Sigmoid colon (tissue), 7 donors: ENCODE measurements around the gene ABCC4. TPM values are rescaled to one million over a fixed set of nuclear protein-coding genes. Genes with fewer than 3 reads are reported as not detected.

Experiments
- DNase-seq: peaks from one replicate; pipeline ENCODE4 v3.0.0-alpha.2; 2019
- H3K27ac ChIP-seq, 4 donors: fragments of 200-600 bp; sonication (generic); one replicate each; pipeline ENCODE4 v1.5.1; 2016 to 2019; ENCODE audit warnings: mild to moderate bottlenecking in 1 of 4
- H3K27me3 ChIP-seq, 3 donors: fragments of 200-600 bp; sonication (generic); one replicate each; pipeline ENCODE4 v1.5.1; 2019; ENCODE audit warnings: mild to moderate bottlenecking in 1 of 3
- H3K36me3 ChIP-seq, 4 donors: fragments of 200-600 bp; sonication (generic); one replicate each; pipeline ENCODE4 v1.5.1; 2016 to 2019
- H3K4me1 ChIP-seq, 4 donors: fragments of 200-600 bp; sonication (generic); one replicate each; pipeline ENCODE4 v1.5.1; 2017 to 2019
- H3K4me3 ChIP-seq, 4 donors: fragments of 200-600 bp; sonication (generic); one replicate each; pipeline ENCODE4 v1.5.1; 2017 to 2019; ENCODE audit warnings: mild to moderate bottlenecking in 2 of 4, moderate library complexity in 1 of 4
- H3K9me3 ChIP-seq, 4 donors: fragments of 200-600 bp in 3 of 4; sonication (generic) in 3 of 4; one replicate each; pipeline versions ENCODE4 v1.5.1 to v1.6.1; 2013 to 2019
- EP300 ChIP-seq, 4 donors: sonication (generic); formaldehyde crosslinking; IDR thresholded peaks; one replicate each; pipeline ENCODE4 v1.6.1; 2017; ENCODE audit warnings: antibody characterized with exemption in 4 of 4
- POLR2A ChIP-seq, 2 donors: fragments of 450-650 bp; IDR thresholded peaks; one replicate each; pipeline ENCODE4 v1.6.1; 2016; ENCODE audit warnings: antibody characterized with exemption in 2 of 2, mild to moderate bottlenecking in 2 of 2, moderate library complexity in 2 of 2
- POLR2AphosphoS5 ChIP-seq, 4 donors: sonication (generic); formaldehyde crosslinking; IDR thresholded peaks; one replicate each; pipeline ENCODE4 v1.6.1; 2017; ENCODE audit warnings: antibody characterized with exemption in 4 of 4
- WGBS, 2 donors: extraction: QIAGEN DNeasy Blood & Tissue Kit; methylation state at CpG; one replicate each; pipeline ENCODE4 v1.1.7; 2013; 5-methylcytosine and 5-hydroxymethylcytosine counted together
- intact Hi-C: fragments of 100-400 bp; cut with DNase I; formaldehyde crosslinking; loops from one replicate; pipeline ENCODE4 v1.15.1; 2023
- polyA plus RNA-seq, 3 donors: library from polyadenylated mRNA; stranded (reverse); fragments of 200-250 nt; gene quantifications; one replicate each; pipeline ENCODE4 v1.2.3, GENCODE V29; 2013
- total RNA-seq, 4 donors: library from RNA; depleted of rRNA; stranded (reverse); fragments of >200 nt; gene quantifications; one replicate each; pipeline ENCODE4 v1.1.0, GENCODE V29; 2016
- TF ChIP-seq, protein P1 (sequence below), 4 experiments: fragments of 450-650 bp in 3 of 4; fragments of 200-600 bp in 1 of 4; IDR thresholded peaks; one replicate each; pipeline ENCODE4 v1.5.1; 2016 to 2019; ENCODE audit warnings: antibody characterized with exemption in 4 of 4, mild to moderate bottlenecking in 3 of 4, moderate library complexity in 2 of 4
- donor health status: healthy with polysubstance abuse.
- donor health status: Bipolar disorder and iron deficiency.
- donor health status: healthy.

The ABCC4 gene
- total and polyA plus RNA-seq, 7 donors: 1.2 to 56.3 (median 24.3) TPM

DNA sequence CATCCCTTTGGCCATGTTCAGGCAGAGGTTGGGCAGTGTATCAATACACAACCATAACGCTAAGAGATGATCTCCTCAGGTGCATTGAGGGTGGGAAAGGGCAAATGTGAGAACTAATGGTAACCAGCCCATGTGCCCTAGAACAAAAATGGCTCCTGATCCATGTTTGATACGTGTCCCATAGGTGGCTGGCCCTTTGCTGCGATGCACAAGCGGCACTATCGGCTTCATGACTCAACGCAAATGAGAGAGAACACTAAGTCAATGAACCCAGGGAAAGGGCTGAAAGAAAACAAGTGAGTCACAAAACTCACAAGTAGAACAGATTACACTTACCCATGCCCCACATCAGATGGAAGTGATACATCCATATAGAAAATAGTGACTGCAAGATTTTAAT, 201.7 kb downstream of the ABCC4 start:
- no peaks in the 10 kb centered on the region for H3K27me3 ChIP-seq
- peaks cover 0 to 6% (median 0%) of the 10 kb centered on the region in 4 donors for H3K36me3 ChIP-seq
- H3K4me3 ChIP-seq: no peak overlapping the region
- intact Hi-C loops: no loop called here
- H3K4me1 ChIP-seq: no peaks in the 10 kb centered on the region
- 96% methylated on average over 6 of the region's 6 CpGs for WGBS, 2 donors
- no peak for TF ChIP-seq POLR2AphosphoS5 (IDR thresholded peaks at IDR 0.05)
- TF ChIP-seq EP300 (IDR thresholded peaks at IDR 0.05): no peak
- TF ChIP-seq, protein P1, sequence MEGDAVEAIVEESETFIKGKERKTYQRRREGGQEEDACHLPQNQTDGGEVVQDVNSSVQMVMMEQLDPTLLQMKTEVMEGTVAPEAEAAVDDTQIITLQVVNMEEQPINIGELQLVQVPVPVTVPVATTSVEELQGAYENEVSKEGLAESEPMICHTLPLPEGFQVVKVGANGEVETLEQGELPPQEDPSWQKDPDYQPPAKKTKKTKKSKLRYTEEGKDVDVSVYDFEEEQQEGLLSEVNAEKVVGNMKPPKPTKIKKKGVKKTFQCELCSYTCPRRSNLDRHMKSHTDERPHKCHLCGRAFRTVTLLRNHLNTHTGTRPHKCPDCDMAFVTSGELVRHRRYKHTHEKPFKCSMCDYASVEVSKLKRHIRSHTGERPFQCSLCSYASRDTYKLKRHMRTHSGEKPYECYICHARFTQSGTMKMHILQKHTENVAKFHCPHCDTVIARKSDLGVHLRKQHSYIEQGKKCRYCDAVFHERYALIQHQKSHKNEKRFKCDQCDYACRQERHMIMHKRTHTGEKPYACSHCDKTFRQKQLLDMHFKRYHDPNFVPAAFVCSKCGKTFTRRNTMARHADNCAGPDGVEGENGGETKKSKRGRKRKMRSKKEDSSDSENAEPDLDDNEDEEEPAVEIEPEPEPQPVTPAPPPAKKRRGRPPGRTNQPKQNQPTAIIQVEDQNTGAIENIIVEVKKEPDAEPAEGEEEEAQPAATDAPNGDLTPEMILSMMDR (IDR thresholded peaks at IDR 0.05): no peak
- no peak for TF ChIP-seq POLR2A (IDR thresholded peaks at IDR 0.05)
- H3K9me3 ChIP-seq: no peaks in the 10 kb centered on the region
- no peak for DNase-seq
- H3K27ac ChIP-seq: no peak overlapping the region

DNA sequence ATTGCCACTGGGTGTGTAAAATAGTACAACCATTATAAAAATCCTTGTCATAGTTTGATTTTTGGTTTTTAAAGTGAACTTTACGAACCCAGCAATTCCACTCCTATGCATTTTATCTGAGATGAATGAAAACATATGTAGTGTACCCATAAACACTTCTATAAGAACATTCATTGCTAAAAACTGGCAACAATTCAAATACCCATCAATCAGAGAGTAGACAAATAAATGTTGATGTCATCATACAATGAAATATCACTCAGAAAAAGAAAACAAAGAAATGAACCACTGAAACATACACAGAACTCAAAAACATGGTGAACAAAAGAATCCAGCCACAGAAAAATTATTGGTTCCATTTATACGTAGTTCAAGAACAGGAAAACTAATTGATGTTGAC, 202.3 kb downstream of the ABCC4 start:
- Histone ChIP-seq H3K4me1 (no peaks in the 10 kb centered on the region), H3K27ac (no peak overlapping the region), H3K4me3 (no peak overlapping the region), H3K27me3 (no peaks in the 10 kb centered on the region), H3K9me3 (no peaks in the 10 kb centered on the region), H3K36me3 (peaks cover 0 to 3% (median 0%) of the 10 kb centered on the region in 4 donors)
- WGBS, 2 donors: 95 to 99% methylated on average over 2 of the region's 2 CpGs
- TF ChIP-seq POLR2A (IDR thresholded peaks at IDR 0.05) (no peak), EP300 (IDR thresholded peaks at IDR 0.05) (no peak), POLR2AphosphoS5 (IDR thresholded peaks at IDR 0.05) (no peak)
- TF ChIP-seq, protein P1 (IDR thresholded peaks at IDR 0.05): no peak
- DNase-seq: no peak
- intact Hi-C loops: no loop called here

DNA sequence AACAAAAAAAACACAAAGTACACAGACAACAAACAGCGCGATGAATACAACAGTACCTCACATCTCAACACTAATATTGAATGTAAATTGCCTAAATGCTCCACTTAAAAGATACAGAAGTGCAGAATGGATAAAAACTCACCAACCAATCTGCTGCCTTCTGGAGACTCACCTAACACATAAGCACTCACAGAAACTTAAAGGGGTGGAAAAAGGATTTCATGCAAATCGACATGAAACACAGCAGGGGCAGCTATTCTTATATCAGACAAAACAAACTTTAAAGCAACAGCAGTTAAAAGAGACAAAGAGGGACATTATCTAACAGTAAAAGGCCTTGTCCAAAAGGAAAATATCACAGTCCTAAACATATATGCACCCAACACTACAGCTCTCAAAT, 209.5 kb downstream of the ABCC4 start:
- Histone ChIP-seq H3K4me1 (no peaks in the 10 kb centered on the region), H3K9me3 (no peaks in the 10 kb centered on the region), H3K4me3 (no peak overlapping the region), H3K36me3 (peaks cover 0 to 8% (median 0%) of the 10 kb centered on the region in 4 donors), H3K27ac (no peak overlapping the region), H3K27me3 (no peaks in the 10 kb centered on the region)
- DNase-seq: no peak
- 92 to 95% methylated on average over 3 of the region's 3 CpGs for WGBS, 2 donors
- TF ChIP-seq EP300 (IDR thresholded peaks at IDR 0.05) (no peak), POLR2AphosphoS5 (IDR thresholded peaks at IDR 0.05) (no peak), POLR2A (IDR thresholded peaks at IDR 0.05) (no peak)
- TF ChIP-seq, protein P1 (IDR thresholded peaks at IDR 0.05): no peak
- intact Hi-C loops: no loop called here

DNA sequence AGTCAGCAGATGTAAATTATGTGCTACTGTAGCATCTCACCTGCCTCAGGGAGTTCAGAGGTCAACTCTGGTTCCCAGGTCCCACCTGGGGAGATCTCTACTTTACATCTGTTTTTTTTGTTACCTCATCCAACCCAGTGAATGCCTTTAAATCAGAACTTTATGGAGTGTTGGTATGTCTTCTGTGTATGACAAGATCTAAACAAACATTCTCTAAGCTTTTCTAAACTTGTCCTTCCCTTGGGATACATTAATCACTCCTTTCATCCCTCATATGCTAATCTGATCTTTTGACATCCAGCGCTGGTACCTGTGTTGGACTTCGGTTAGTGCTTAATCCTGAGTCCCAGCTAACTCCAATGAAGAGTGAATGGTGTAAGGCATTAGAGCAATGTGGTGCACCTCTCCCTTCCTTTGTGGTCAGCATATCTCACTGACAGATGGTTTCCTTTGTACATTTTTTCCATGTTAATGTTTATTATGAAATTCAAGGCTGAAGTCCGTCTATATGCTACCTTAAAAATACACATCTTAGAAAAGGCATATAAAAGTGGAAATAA, 213.4 kb downstream of the ABCC4 start:
- no peak overlapping the region for H3K4me3 ChIP-seq
- no peaks in the 10 kb centered on the region for H3K4me1 ChIP-seq
- H3K27me3 ChIP-seq: no peaks in the 10 kb centered on the region
- intact Hi-C loops: no loop called here
- 70 to 86% methylated on average over 3 of the region's 3 CpGs for WGBS, 2 donors
- DNase-seq: no peak
- H3K27ac ChIP-seq: no peak overlapping the region
- H3K36me3 ChIP-seq: peaks cover 0 to 13% (median 0%) of the 10 kb centered on the region in 4 donors
- no peaks in the 10 kb centered on the region for H3K9me3 ChIP-seq
- TF ChIP-seq POLR2AphosphoS5 (IDR thresholded peaks at IDR 0.05): no peak
- TF ChIP-seq EP300 (IDR thresholded peaks at IDR 0.05): no peak
- no peak for TF ChIP-seq POLR2A (IDR thresholded peaks at IDR 0.05)
- TF ChIP-seq, protein P1 (IDR thresholded peaks at IDR 0.05): no peak

DNA sequence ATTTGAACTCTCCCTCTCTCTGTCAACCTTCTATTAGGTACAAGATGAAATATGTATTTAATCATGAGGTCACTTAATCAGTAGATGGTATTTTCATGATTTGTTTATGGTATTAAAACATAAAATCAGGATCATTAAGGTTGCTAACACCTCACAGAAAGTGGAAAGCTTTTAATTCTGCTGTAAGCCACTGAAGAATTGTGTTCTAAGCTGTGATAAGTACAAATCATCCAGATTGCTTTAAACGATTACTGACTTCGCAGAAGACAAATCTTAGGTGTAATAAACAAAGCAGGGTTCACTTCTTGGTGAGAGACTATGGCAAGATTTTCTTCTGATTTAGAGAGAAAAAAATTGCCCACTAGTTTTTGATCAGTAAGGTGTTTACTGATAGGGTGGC, 214.5 kb downstream of the ABCC4 start:
- WGBS, 2 donors: 88 to 89% methylated on average over 2 of the region's 2 CpGs
- intact Hi-C loops: no loop called here
- H3K27me3 ChIP-seq: no peaks in the 10 kb centered on the region
- no peaks in the 10 kb centered on the region for H3K9me3 ChIP-seq
- no peaks in the 10 kb centered on the region for H3K4me1 ChIP-seq
- no peak overlapping the region for H3K27ac ChIP-seq
- TF ChIP-seq, protein P1 (IDR thresholded peaks at IDR 0.05): no peak
- TF ChIP-seq POLR2A (IDR thresholded peaks at IDR 0.05) (no peak), POLR2AphosphoS5 (IDR thresholded peaks at IDR 0.05) (no peak), EP300 (IDR thresholded peaks at IDR 0.05) (no peak)
- DNase-seq: no peak
- H3K4me3 ChIP-seq: no peak overlapping the region
- H3K36me3 ChIP-seq: peaks cover 0 to 19% (median 0%) of the 10 kb centered on the region in 4 donors
